ENCODE data around the gene FIS1. TPM values are rescaled to one million over a fixed set of nuclear protein-coding genes. Genes with fewer than 3 reads are reported as not detected.

The FIS1 gene
- total and polyA plus RNA-seq, 2 experiments from 2014 or later: 130 to 131 TPM

- TF ChIP-seq ZNF331 (CRISPR knock-in tag; IDR thresholded peaks at IDR 0.05; ENCODE audit: low read depth) (no peak), CTCF (conservative IDR thresholded peaks at IDR 0.05; ENCODE audit: low read depth in 2 of 2) (no peak), ETS1 (IDR thresholded peaks at IDR 0.05) (no peak)
Observed at GRCh38 chr7:101234636-101235035, 10.2 kb downstream of the FIS1 start (continued).

- peaks cover 33% of the 10 kb centered on the region for H3F3A ChIP-seq (replicated peaks; ENCODE audit: low read depth)
- Mint-ChIP-seq H3K27me3 (ENCODE audit: insufficient read depth, low read depth, poor library complexity) (peaks cover 17% of the 10 kb centered on the region), H3K4me3 (no peak overlapping the region; the same call in 2 of the 3 replicates), H3K9me3 (no peaks in the 10 kb centered on the region), H3K27ac (no peak overlapping the region), H3K4me1 (peaks cover 36% of the 10 kb centered on the region), H3K36me3 (ENCODE audit: low read depth) (peaks cover 8% of the 10 kb centered on the region)
- no peak overlapping the region for H3K27ac ChIP-seq (ENCODE audit: low read depth)
- no peaks in the 10 kb centered on the region; the same call in 1 of the 2 replicates for H4K20me1 ChIP-seq (replicated peaks; ENCODE audit: insufficient read depth)
- TF ChIP-seq JUNB (IDR thresholded peaks at IDR 0.05; ENCODE audit: unreplicated experiment) (no peak), CREB1 (CRISPR knock-in tag; IDR thresholded peaks at IDR 0.05; ENCODE audit: low read depth) (no peak), NANOG (IDR thresholded peaks at IDR 0.05; ENCODE audit: borderline replicate concordance) (no peak), ZNF114 (CRISPR knock-in tag; IDR thresholded peaks at IDR 0.05) (no peak), ETS1 (IDR thresholded peaks at IDR 0.05) (no peak), ZNF462 (CRISPR knock-in tag; IDR thresholded peaks at IDR 0.05) (no peak), CTCF (conservative IDR thresholded peaks at IDR 0.05; ENCODE audit: low read depth in 2 of 2) (no peak)
- no peak for ATAC-seq
- no peaks in the 10 kb centered on the region for H3K27me3 ChIP-seq (ENCODE audit: insufficient read depth)
- no peaks in the 10 kb centered on the region for H3K36me3 ChIP-seq (ENCODE audit: insufficient read depth)
- H3K4me3 ChIP-seq: no peak overlapping the region
- H2AFZ ChIP-seq: no peak overlapping the region
- H3K9me2 ChIP-seq (ENCODE audit: insufficient read depth): no peaks in the 10 kb centered on the region
- no peak for DNase-seq (ENCODE audit: low spot score)
- peaks cover 43% of the 10 kb centered on the region for H3K4me1 ChIP-seq (ENCODE audit: insufficient read depth)
- no peak overlapping the region for H3K4me2 ChIP-seq
- H3K79me2 ChIP-seq (replicated peaks; ENCODE audit: insufficient read depth): no peaks in the 10 kb centered on the region
Observed at GRCh38 chr7:101233907-101234547, 10.9 kb downstream of the FIS1 start.
